Activated CD4-positive, alpha-beta T cell treated with anti-CD3 and anti-CD28 coated beads for 36 hours (primary cell): ENCODE data around the gene NBPF20. TPM values are rescaled to one million over a fixed set of nuclear protein-coding genes. Genes with fewer than 3 reads are reported as not detected.
A peak's percentile ranks its signal among the peaks of the same experiment; 100 is the strongest.
"Not testable (repeated sequence)": the region's sequence is repeated elsewhere in the genome, so short reads cannot be mapped to it uniquely, and the experiment has no call there.

Experiments
- ATAC-seq: fragments of 200-7000 bp; cut with Tn5 transposase; one replicate; pipeline ENCODE4 v1.10.0; 2021; ENCODE audit warnings: mild to moderate bottlenecking, moderate library complexity
- CTCF ChIA-PET: fragments of 350-600 bp; sonication (Branson Sonifier 250); formaldehyde crosslinking; loops from one replicate; lab custom pipeline; 2021; ENCODE audit warnings: antibody characterized with exemption; lab: Charles Lee
- POLR2A ChIA-PET: fragments of 350-600 bp; sonication (Branson Sonifier 250); formaldehyde crosslinking; loops from one replicate; lab custom pipeline; 2021; ENCODE audit warnings: antibody characterized with exemption, inconsistent platforms; lab: Charles Lee
- DNase-seq: peaks from one replicate; pipeline ENCODE4 v3.0.0-alpha.2; 2020
- H3K27ac Mint-ChIP-seq: one replicate; pipeline ENCODE4 v1.8.0; 2021; ENCODE audit warnings: mixed read lengths
- H3K27me3 Mint-ChIP-seq: one replicate; pipeline ENCODE4 v1.8.0; 2021; ENCODE audit warnings: mixed read lengths
- H3K36me3 Mint-ChIP-seq: one replicate; pipeline ENCODE4 v1.8.0; 2021; ENCODE audit warnings: low read depth, mixed read lengths
- H3K4me1 Mint-ChIP-seq: one replicate; pipeline ENCODE4 v1.8.0; 2021; ENCODE audit warnings: mixed read lengths
- H3K4me3 Mint-ChIP-seq: one replicate; pipeline ENCODE4 v1.8.0; 2021; ENCODE audit warnings: mild to moderate bottlenecking, moderate library complexity, mixed read lengths
- H3K9me3 Mint-ChIP-seq: one replicate; pipeline ENCODE4 v1.8.0; 2021; ENCODE audit warnings: low read depth, mixed read lengths
- intact Hi-C, 2 experiments: fragments of 100-400 bp; cut with DNase I in 1 of 2; cut with micrococcal nuclease in 1 of 2; formaldehyde crosslinking; loops; one replicate each; pipeline versions ENCODE4 v1.14.2 to v1.15.1; 2022 to 2024; cut with DNase I, micrococcal nuclease
- total RNA-seq, 2 experiments: library from RNA; stranded (reverse); gene quantifications; one replicate each; pipeline ENCODE4 v1.2.3, GENCODE V29; 2021

The NBPF20 gene
- total RNA-seq, 2 experiments from 2014 or later = 1.2 to 1.5 TPM

DNA sequence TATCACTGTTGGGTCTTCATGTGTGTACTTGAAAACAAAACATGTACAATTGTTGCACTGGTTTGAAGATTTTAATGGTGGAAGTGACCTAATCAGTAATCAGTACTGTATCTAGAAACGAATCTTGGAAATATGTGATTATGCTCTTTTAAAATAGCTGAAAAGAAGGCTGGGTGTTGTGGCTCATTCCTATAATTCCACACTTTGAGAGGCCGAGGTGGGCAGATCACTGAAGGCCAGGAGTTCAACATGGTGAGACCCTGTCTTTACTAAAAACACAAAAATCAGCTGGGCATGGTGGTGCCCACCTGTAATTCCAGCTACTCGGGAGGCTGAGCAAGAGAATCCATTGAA lies 29.4 kb upstream of the NBPF20 start:
- H3K4me3 Mint-ChIP-seq, H3K36me3 Mint-ChIP-seq, POLR2A ChIA-PET, H3K27ac Mint-ChIP-seq, intact Hi-C loops, H3K9me3 Mint-ChIP-seq, CTCF ChIA-PET, DNase-seq, ATAC-seq, H3K4me1 Mint-ChIP-seq: not testable (repeated sequence)
- peaks cover 20% of the 10 kb centered on the region for H3K27me3 Mint-ChIP-seq

DNA sequence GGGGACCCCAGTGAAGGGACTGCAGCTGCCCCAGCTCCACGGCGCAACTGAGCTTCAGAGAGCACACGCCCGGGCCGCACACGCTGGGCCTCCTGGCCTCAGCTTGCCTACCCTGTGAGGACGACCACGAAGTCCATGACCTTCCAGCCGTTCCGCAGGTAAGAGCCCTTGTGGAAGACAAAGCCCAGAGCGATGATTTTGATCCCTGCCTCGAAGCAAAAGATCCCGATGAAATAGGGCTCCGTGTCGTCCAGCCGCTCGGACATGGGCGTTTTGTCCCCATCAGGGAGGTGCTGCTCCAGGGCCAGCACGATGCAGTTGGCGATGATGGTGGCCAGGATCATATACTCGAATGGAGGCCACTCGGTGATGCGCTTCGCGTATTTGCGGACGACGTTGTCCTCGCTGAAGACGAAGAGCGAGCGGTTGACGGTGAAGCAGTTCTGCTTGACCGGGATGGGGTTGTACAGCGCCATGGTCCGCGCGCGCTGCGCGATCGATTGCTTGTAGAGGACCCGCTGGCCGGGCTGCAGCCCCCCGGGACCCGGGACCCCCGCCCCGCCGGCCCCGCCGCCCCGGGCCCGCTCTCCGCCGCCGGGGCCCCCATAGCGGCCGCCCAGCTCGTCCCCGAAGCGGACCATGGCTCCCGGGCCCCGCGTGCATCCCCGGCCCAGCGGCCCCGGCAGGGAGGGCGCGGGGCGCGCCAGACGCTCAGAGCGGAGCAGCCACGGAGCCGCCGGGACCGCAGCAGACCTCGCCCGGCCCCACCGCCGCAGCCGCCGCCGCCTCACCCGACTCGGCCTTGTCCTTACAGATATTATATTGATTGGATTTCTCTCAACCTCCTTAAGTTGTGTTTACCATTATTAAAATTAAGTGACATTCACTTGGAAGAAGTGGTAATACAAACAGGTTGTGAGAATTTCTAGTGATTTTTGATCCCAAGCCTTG lies 28.7 kb upstream of the NBPF20 start:
- H3K9me3 Mint-ChIP-seq, CTCF ChIA-PET: not testable (repeated sequence)

DNA sequence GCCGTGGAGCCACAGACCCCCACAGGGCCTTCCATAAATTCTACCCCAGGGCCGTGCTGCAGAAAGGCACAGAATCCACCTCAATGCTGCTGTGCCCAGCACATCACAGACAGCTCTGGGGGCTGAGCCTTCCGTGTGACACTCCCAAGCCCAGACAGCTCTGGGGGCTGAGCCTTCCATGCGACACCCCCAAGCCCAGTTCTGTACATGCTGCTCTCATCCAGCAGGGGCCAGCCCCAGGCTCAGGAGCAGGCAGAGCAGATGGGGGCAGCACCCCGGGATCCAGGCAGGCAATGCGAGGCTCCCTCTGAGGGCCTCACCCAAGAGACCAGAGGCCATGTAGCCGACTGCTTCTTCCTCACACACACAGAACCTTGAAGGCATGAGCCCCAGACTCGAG lies 27.1 kb upstream of the NBPF20 start:
- H3K4me1 Mint-ChIP-seq, DNase-seq, ATAC-seq, H3K36me3 Mint-ChIP-seq, H3K27ac Mint-ChIP-seq, POLR2A ChIA-PET, intact Hi-C loops, H3K4me3 Mint-ChIP-seq, CTCF ChIA-PET, H3K9me3 Mint-ChIP-seq: not testable (repeated sequence)
- peaks cover 18% of the 10 kb centered on the region for H3K27me3 Mint-ChIP-seq

More for the DNA sequence above, 28.7 kb upstream of the NBPF20 start:
- ATAC-seq, POLR2A ChIA-PET, H3K36me3 Mint-ChIP-seq, H3K4me3 Mint-ChIP-seq, H3K27ac Mint-ChIP-seq, DNase-seq, H3K4me1 Mint-ChIP-seq, intact Hi-C loops: not testable (repeated sequence)
- peaks cover 21% of the 10 kb centered on the region for H3K27me3 Mint-ChIP-seq

DNA sequence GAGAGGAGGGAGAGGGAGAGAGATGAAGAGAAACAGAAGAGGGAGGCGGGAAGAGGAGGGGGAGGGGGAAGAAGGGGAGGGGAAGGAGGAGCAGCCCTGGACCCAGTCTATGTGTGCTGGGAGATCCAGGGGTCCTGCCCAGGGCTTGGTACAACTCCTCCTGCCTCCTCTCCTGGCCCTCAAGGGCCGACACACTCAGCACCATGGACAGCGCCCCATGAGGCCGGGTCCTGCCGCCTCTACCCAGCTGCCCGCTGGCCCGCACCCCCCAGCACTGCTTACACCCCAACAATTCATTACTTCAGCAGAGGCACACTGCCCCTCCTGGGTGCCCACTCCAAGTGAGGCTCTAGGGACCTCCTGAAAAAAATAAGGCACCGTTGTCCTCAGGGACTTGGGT lies 26.5 kb upstream of the NBPF20 start:
- POLR2A ChIA-PET, intact Hi-C loops, CTCF ChIA-PET, H3K4me3 Mint-ChIP-seq, H3K27ac Mint-ChIP-seq, H3K9me3 Mint-ChIP-seq, H3K4me1 Mint-ChIP-seq, H3K36me3 Mint-ChIP-seq: not testable (repeated sequence)
- DNase-seq = peak; percentile 65
- H3K27me3 Mint-ChIP-seq = peaks cover 18% of the 10 kb centered on the region
- peak; percentile 64 for ATAC-seq

DNA sequence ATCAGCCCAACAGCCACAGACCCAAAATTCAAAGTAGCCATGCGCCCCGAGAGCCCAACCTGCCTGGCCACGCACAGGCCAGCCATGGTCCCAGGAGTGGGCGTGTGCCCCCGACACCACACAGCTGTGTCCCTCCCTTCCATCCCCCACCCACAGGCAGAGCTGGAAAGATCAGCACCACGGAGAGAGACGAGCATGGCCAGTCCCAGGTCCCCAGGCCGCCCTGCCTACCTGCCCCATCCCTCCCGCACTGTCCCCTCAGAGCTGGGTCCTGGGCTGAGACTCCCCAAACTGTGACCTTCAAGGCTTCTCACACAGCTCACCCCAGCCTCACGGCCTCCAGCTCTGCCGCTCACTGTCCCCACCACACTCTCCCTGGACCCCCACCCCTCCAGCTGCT lies 19.8 kb upstream of the NBPF20 start:
- ATAC-seq, H3K36me3 Mint-ChIP-seq, POLR2A ChIA-PET, H3K27ac Mint-ChIP-seq, DNase-seq, H3K9me3 Mint-ChIP-seq, intact Hi-C loops, CTCF ChIA-PET, H3K4me3 Mint-ChIP-seq, H3K27me3 Mint-ChIP-seq, H3K4me1 Mint-ChIP-seq: not testable (repeated sequence)

DNA sequence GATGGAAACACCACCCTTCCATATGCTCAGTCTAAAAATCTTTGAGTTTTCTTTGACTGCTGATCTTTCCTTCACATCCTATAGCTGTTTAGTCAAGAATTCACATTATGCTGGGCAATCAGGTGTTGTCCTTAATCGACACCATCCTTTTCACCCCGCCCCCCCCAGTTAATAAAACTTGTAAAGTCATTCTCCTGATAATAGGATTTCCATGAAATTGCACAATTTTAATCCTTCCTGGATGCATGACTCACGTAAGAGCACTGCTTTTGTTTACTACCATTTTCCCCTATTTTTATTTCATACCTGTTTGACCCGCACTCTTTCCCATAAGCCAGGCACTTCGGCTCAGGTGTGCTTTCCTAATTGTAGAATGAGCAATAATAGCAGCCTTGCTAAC lies 16.9 kb upstream of the NBPF20 start:
- intact Hi-C loops, ATAC-seq, POLR2A ChIA-PET, H3K36me3 Mint-ChIP-seq, DNase-seq, H3K9me3 Mint-ChIP-seq, CTCF ChIA-PET, H3K27me3 Mint-ChIP-seq, H3K27ac Mint-ChIP-seq, H3K4me1 Mint-ChIP-seq, H3K4me3 Mint-ChIP-seq: not testable (repeated sequence)

DNA sequence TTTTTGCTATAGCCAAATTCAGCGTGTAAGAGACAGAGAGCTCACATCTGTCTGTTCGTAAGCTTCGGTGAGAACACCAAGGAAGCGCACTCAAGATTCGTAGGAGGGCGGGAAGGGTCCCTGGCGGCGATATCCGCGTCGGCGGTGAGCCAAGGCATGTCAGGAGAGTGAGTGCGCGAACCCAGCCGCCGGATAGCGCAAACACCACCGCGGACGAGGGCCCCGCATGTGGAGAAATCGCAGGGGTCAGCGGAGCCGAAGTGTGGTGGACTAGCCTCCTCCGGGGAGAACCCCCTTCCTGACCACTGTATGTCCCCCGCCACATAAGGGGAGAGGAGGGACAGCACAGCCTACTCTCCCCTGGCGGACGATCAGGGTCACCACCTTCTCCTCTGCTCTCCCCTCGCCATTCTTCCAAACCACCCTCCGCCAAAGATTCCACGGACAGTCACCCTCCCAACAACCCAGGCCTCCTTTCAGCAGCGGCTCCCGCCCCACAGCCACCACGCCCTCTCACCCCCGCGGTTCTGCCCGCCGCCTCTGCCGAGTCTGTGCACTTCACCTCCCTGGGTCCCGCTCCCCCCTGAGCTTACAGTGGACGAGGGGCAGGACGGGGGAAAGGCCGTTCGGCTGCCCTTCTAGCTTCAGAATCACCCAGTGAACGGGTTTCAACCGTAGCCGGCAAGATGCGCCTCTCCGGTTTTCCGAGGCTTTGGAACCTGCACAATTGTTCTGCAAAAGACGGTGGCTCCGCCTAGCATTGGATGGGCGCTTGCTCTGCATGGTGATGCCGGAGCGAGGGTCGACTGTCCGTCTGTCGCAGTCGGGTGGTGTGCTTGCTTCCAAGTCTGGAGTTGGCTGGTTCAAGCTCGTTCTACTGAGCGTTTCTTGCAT lies 6.2 kb upstream of the NBPF20 start:
- H3K36me3 Mint-ChIP-seq, CTCF ChIA-PET, H3K27ac Mint-ChIP-seq, intact Hi-C loops, H3K4me3 Mint-ChIP-seq, POLR2A ChIA-PET, H3K4me1 Mint-ChIP-seq: not testable (repeated sequence)
- H3K27me3 Mint-ChIP-seq = peaks cover 40% of the 10 kb centered on the region
- ATAC-seq = peak; percentile 19
- DNase-seq = peak; percentile 28
- peaks cover 16% of the 10 kb centered on the region for H3K9me3 Mint-ChIP-seq

DNA sequence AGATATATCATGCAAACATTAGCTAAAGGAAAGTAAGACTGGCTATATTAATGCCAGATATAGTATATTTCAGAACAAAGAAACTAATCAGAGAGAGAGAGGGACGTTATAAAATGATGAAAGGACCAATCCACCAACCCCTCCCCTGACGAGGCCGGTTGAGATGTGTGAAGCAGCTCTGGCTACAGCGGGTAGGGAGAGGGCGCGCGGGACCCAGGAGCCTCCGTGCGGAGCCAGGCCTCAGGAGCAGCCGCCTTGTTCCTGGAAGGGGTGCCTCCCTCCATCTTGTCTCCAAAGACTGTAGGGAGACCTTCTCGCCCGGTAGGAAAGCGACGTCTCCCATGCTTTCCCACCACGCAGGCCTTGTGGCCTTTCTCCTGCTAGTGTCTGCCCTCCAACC lies 5.4 kb upstream of the NBPF20 start:
- H3K36me3 Mint-ChIP-seq, intact Hi-C loops, H3K27ac Mint-ChIP-seq, ATAC-seq, POLR2A ChIA-PET, H3K4me3 Mint-ChIP-seq, H3K4me1 Mint-ChIP-seq, DNase-seq, CTCF ChIA-PET: not testable (repeated sequence)
- peaks cover 16% of the 10 kb centered on the region for H3K9me3 Mint-ChIP-seq
- H3K27me3 Mint-ChIP-seq = peaks cover 40% of the 10 kb centered on the region

DNA sequence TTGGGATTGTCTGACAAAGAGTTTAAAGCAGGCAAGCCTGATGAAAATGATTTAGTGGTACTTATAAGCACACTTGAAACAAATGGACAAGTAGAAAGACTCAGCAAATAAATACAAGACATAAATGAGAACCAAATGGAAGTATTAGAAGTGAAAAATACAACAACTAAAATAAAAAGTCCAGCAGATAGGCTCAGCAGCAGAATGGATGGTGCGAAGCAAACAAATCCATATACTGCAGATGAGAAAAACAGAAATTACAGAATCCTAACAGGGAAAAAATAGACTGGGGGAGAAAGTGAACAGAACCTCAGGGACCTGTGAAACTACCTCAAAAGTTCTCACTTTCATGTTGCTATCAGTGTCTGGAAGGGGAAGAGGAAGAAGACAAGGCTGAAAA lies 3.9 kb upstream of the NBPF20 start:
- H3K9me3 Mint-ChIP-seq = peaks cover 16% of the 10 kb centered on the region
- DNase-seq, CTCF ChIA-PET, intact Hi-C loops, ATAC-seq, H3K27ac Mint-ChIP-seq, H3K4me1 Mint-ChIP-seq, POLR2A ChIA-PET, H3K36me3 Mint-ChIP-seq, H3K4me3 Mint-ChIP-seq: not testable (repeated sequence)
- peaks cover 40% of the 10 kb centered on the region for H3K27me3 Mint-ChIP-seq

DNA sequence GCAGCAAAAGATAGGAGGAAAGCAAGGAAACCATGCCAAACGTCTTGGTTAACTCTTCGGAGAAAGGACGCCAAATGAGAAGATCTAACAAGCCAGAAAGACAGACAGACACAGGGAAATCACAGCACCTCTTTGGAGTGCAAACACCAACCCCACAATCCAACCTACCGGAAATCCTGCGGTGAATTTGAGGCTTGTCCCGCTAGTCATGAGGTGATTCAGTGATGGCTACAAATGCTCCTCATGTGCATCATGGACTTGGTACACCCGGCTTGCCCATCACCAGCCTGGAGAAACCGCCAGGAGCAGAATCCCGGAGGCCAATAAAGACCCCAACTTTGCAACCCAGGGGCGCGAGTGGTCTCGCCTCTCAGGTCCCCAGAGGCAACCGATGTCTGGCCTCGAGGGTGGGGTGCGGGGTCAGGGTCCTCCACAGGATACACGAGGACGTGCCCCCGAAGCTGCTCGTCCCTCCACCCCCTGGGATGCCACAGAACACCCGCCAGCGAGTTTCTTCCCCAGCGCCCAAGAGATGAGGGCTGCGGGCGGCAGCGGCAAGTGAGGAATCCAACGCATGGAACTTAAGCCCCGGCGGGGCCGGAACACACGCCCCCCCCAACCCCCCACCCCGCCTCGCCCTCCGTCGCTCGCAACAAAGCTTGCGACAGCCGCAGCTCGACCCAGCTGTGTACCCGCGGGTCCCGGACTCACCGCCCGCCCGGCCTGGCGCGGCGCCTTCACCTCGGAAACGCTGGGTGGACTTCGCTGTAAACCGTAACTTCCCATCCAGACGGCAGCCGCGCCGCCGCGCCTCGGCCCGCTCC lies 579 bp downstream of the NBPF20 start:
- DNase-seq (peak; percentile 72), ATAC-seq (peak; percentile 68)
- Mint-ChIP-seq H3K27ac (peak overlapping the region; percentile 30), H3K27me3 (peaks cover 26% of the 10 kb centered on the region), H3K4me3 (peak overlapping the region; percentile 84)
- H3K4me1 Mint-ChIP-seq, intact Hi-C loops, H3K36me3 Mint-ChIP-seq, H3K9me3 Mint-ChIP-seq, CTCF ChIA-PET: not testable (repeated sequence)
- POLR2A ChIA-PET = interaction anchor here (0.6 kb wide), 1 partner anchor 40 kb away, joined by 4 read pairs; no protein-coding TSS in a partner anchor

DNA sequence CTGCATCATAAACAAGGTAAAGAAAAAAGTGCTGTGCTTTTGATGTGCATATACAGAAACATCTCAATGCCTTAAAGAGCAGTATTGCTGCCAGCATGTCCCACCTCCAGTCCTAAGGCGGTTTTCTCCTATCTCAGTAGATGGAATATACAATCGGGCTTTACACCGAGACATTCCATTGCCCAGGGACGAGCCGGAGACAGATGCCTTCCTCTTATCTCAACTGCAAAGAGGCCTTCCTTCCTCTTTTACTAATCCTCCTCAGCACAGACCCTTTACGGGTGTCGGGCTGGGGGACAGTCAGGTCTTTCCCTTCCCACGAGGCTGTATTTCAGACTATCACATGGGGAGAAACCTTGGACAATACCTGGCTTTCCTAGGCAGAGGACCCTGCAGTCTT lies 10.3 kb downstream of the NBPF20 start:
- H3K9me3 Mint-ChIP-seq, H3K27me3 Mint-ChIP-seq, CTCF ChIA-PET, ATAC-seq, intact Hi-C loops, H3K4me3 Mint-ChIP-seq, H3K4me1 Mint-ChIP-seq, DNase-seq, H3K27ac Mint-ChIP-seq, H3K36me3 Mint-ChIP-seq, POLR2A ChIA-PET: not testable (repeated sequence)
